Measurements from ENCODE around the gene HOXD12. TPM values are rescaled to one million over a fixed set of nuclear protein-coding genes. Genes with fewer than 3 reads are reported as not detected.

Gene HOXD12
- polyA plus RNA-seq, 1 of the 3 experiments (the other 2 are of a cell fraction), result not detected

DNA sequence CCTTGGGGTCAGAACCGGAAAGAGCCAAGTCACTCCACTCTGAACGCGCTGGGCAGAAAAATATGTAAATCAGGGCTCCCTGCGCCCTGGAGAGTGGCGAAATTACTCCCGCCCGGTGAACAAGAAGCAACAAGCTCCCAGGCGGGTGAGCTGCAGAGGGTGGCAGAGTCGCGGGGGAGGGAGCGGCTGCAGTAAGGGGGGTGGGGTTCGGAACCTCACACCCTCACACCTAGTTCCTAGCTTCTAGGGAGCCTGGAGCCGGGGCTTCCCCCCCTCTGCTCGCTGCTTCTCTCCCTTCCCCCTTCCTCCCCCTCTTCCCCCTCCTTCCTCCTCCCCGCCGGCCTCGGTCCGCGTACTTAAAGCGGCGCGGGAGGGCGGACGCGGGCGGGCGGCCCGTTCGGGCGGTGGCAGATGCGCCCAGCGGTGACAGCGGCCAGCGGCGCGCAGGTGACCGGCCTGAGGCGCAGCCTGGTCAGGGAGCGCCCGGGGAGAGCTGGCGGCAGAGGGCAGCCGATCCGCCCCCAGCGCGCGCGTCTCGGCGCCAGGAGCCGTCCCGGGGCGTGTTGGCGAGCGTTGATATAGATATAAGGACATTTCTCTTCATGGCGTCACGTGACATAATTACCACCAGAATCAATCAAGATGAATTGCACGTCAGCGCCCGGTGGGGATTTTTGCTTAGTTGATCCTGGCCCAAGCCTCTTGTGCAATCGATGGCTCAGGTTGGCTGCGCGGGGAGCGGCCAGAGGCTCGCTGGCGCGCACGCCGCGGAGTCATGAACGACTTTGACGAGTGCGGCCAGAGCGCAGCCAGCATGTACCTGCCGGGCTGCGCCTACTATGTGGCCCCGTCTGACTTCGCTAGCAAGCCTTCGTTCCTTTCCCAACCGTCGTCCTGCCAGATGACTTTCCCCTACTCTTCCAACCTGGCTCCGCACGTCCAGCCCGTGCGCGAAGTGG, 7.3 kb downstream of the HOXD12 start, which contains the start of gene HOXD11:
HOXD11 (plus strand) TSS at position 700 of the 959 bp plus-strand sequence; CDS start at position 776, 76 bp downstream.
- Histone ChIP-seq H3K4me3 (ENCODE audit: low read depth in 2 of 2, low read length in 1 of 2) (peak within 1 kb of the TSS in 1 of 2 experiments; percentile 27; a peak in 2 of 4 replicates), H3K4me1 (ENCODE audit: control insufficient read depth in 1 of 2, insufficient read depth in 2 of 2, low read depth in 1 of 2, low read length in 1 of 2) (peaks cover 0 to 13% of the 10 kb centered on the region in 2 experiments; a peak in 3 of 4 replicates), H3K27ac (ENCODE audit: low read depth in 2 of 2, low read length in 1 of 2) (no peak within 1 kb of the TSS), H4K20me1 (ENCODE audit: insufficient read depth) (no peaks in the 10 kb centered on the region), H3F3A (replicated peaks; ENCODE audit: insufficient read depth) (peaks cover 11% of the 10 kb centered on the region), H3K4me2 (peak within 1 kb of the TSS; percentile 63), H2AFZ (ENCODE audit: low read depth) (no peak within 1 kb of the TSS), H3K9me2 (no peaks in the 10 kb centered on the region), H3K9ac (no peak within 1 kb of the TSS), H3K9me3 (no peaks in the 10 kb centered on the region), H3K27me3 (ENCODE audit: insufficient read depth) (peaks cover 81% of the 10 kb centered on the region), H3K79me2 (ENCODE audit: insufficient read depth) (no peaks in the 10 kb centered on the region), H3K36me3 (replicated peaks in 1 of 2; ENCODE audit: control insufficient read depth in 1 of 2, insufficient read depth in 2 of 2, low read length in 1 of 2) (no peaks in the 10 kb centered on the region)
- no peak for TF ChIP-seq MAX (IDR thresholded peaks at IDR 0.05; ENCODE audit: low read depth)
- TF ChIP-seq POLR2AphosphoS5 (IDR thresholded peaks at IDR 0.05; ENCODE audit: low read depth, low read length), result no peak
- peak; percentile 85; the same call in 1 of the 2 replicates for TF ChIP-seq EZH2phosphoT487 (IDR thresholded peaks at IDR 0.05; ENCODE audit: borderline replicate concordance, low read depth)
- TF ChIP-seq, protein P1, sequence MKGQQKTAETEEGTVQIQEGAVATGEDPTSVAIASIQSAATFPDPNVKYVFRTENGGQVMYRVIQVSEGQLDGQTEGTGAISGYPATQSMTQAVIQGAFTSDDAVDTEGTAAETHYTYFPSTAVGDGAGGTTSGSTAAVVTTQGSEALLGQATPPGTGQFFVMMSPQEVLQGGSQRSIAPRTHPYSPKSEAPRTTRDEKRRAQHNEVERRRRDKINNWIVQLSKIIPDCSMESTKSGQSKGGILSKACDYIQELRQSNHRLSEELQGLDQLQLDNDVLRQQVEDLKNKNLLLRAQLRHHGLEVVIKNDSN (IDR thresholded peaks at IDR 0.05; ENCODE audit: borderline replicate concordance, low read depth), result peak; percentile 69
- 6% methylated on average over 61 of the region's 85 CpGs for WGBS (ENCODE audit: low lambda C conversion rate)
- CTCF ChIA-PET, result interaction anchor here (0.7 to 17.7 kb wide), 7 partner anchors 9 to 855 kb away, joined by 3 to 264 read pairs (median 4); partner anchors contain the start of genes HOXD12, HOXD13 and HOXD9
- POLR2A ChIA-PET, result interaction anchor here (0.6 to 0.7 kb wide), 2 partner anchors 548 to 1022 kb away, joined by 3 read pairs; no protein-coding TSS in a partner anchor
- peak; percentile 69 for DNase-seq

DNA sequence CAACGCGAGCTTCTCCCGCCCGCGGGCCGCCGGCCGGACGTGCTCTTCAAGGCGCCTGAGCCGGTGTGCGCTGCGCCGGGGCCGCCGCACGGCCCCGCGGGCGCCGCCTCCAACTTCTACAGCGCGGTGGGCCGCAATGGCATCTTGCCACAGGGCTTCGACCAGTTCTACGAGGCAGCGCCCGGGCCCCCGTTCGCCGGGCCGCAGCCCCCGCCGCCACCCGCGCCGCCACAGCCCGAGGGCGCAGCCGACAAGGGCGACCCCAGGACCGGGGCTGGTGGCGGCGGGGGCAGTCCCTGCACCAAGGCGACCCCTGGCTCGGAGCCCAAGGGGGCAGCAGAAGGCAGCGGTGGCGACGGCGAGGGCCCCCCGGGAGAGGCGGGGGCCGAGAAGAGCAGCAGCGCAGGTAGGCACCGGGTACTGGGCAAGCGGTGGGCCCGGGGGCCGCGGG, 8.2 kb downstream of the HOXD12 start:
- Histone ChIP-seq H3K27ac (ENCODE audit: low read depth in 2 of 2, low read length in 1 of 2) (no peak overlapping the region), H3K36me3 (replicated peaks in 1 of 2; ENCODE audit: control insufficient read depth in 1 of 2, insufficient read depth in 2 of 2, low read length in 1 of 2) (no peaks in the 10 kb centered on the region), H3K9me2 (no peaks in the 10 kb centered on the region), H3K9ac (no peak overlapping the region), H3K4me2 (no peak overlapping the region), H2AFZ (ENCODE audit: low read depth) (no peak overlapping the region), H3F3A (replicated peaks; ENCODE audit: insufficient read depth) (peaks cover 11% of the 10 kb centered on the region), H3K27me3 (ENCODE audit: insufficient read depth) (peaks cover 79% of the 10 kb centered on the region), H3K9me3 (no peaks in the 10 kb centered on the region), H3K79me2 (ENCODE audit: insufficient read depth) (no peaks in the 10 kb centered on the region), H3K4me1 (ENCODE audit: control insufficient read depth in 1 of 2, insufficient read depth in 2 of 2, low read depth in 1 of 2, low read length in 1 of 2) (peaks cover 0 to 13% of the 10 kb centered on the region in 2 experiments; a peak in 3 of 4 replicates), H3K4me3 (ENCODE audit: low read depth in 2 of 2, low read length in 1 of 2) (peak overlapping the region in 1 of 2 experiments; percentile 27; a peak in 2 of 4 replicates), H4K20me1 (ENCODE audit: insufficient read depth) (no peaks in the 10 kb centered on the region)
- peak; percentile 68 for DNase-seq
- no CpG with 5 or more reads among the region's 59 CpGs for whole genome bisulfite sequencing (ENCODE audit: low lambda C conversion rate)
- TF ChIP-seq SIN3A (IDR thresholded peaks at IDR 0.05; ENCODE audit: borderline replicate concordance, low read depth, low read length), result no peak
- no peak for TF ChIP-seq CHD2 (IDR thresholded peaks at IDR 0.05; ENCODE audit: low read length, partially characterized antibody)
- TF ChIP-seq EZH2phosphoT487 (IDR thresholded peaks at IDR 0.05; ENCODE audit: borderline replicate concordance, low read depth), result no peak
- TF ChIP-seq, protein P2, sequence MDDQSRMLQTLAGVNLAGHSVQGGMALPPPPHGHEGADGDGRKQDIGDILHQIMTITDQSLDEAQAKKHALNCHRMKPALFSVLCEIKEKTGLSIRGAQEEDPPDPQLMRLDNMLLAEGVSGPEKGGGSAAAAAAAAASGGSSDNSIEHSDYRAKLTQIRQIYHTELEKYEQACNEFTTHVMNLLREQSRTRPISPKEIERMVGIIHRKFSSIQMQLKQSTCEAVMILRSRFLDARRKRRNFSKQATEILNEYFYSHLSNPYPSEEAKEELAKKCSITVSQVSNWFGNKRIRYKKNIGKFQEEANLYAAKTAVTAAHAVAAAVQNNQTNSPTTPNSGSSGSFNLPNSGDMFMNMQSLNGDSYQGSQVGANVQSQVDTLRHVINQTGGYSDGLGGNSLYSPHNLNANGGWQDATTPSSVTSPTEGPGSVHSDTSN (IDR thresholded peaks at IDR 0.05), result no peak
- TF ChIP-seq TEAD4 (IDR thresholded peaks at IDR 0.05; ENCODE audit: borderline replicate concordance, insufficient read depth), result no peak
- no peak for TF ChIP-seq RAD21 (IDR thresholded peaks at IDR 0.05; ENCODE audit: low read length)
- TF ChIP-seq, protein P1 (IDR thresholded peaks at IDR 0.05; ENCODE audit: borderline replicate concordance, low read depth), result no peak
- TF ChIP-seq EP300 (IDR thresholded peaks at IDR 0.05; ENCODE audit: borderline replicate concordance in 1 of 2, low read depth in 1 of 2, low read length in 1 of 2), result no peak
- TF ChIP-seq POLR2AphosphoS5 (IDR thresholded peaks at IDR 0.05; ENCODE audit: low read depth, low read length), result no peak
- no peak for TF ChIP-seq USF2 (IDR thresholded peaks at IDR 0.05; ENCODE audit: borderline replicate concordance, low read depth, low read length)
- no peak for TF ChIP-seq JUND (IDR thresholded peaks at IDR 0.05)
- TF ChIP-seq FOXJ3 (CRISPR knock-in tag; IDR thresholded peaks at IDR 0.05), result no peak
- TF ChIP-seq NFIC (IDR thresholded peaks at IDR 0.05; ENCODE audit: borderline replicate concordance), result no peak
- POLR2A ChIA-PET, result interaction anchor here (1.0 kb wide), 1 partner anchor 14 kb away, joined by 3 read pairs; the partner anchor contains the start of gene HOXD9
- CTCF ChIA-PET, result interaction anchor here (1.0 to 17.7 kb wide), 6 partner anchors 12 to 856 kb away, joined by 3 to 264 read pairs (median 4); partner anchors contain the start of genes HOXD12, HOXD13 and HOXD9

All from SK-N-SH (cell line).